Activated T-cell treated with anti-CD3 and anti-CD28 coated beads, Interleukin-2, amount 50 U/mL, for 48 hours (primary cell): Measurements from ENCODE around the gene CES1.
"Not testable (repeated sequence)": the region's sequence is repeated elsewhere in the genome, so short reads cannot be mapped to it uniquely, and the experiment has no call there.

Experiments
- DNase-seq, 2 experiments: peaks; one replicate each; pipeline ENCODE4 v3.0.0-alpha.2; 2020

The CES1 gene

GRCh38 chr16:55832773-55833691 is at the start of gene CES1:
Gene CES1, minus strand, starts transcription at chr16:55833096. Its CDS starts 41 bp downstream, at chr16:55833055.
- DNase-seq: no peak

GRCh38 chr16:55876854-55877253 is 44.0 kb upstream of the CES1 start:
- no peak for DNase-seq

- no peak for DNase-seq
These were observed 42.4 kb upstream of the CES1 start, which contains the start of gene CES5A for GRCh38 chr16:55875273-55875672. Gene CES5A, minus strand, starts transcription at chr16:55875373. Its CDS starts 152 bp downstream, at chr16:55875221.

- no peak for DNase-seq
These were observed 40.2 kb upstream of the CES1 start for GRCh38 chr16:55873122-55873521.

- DNase-seq: no peak
These were observed 39.2 kb upstream of the CES1 start for GRCh38 chr16:55872130-55872529.

- DNase-seq: no peak
These were observed 38.6 kb upstream of the CES1 start for GRCh38 chr16:55871411-55872038.

- no peak for DNase-seq
These were observed 36.1 kb upstream of the CES1 start for GRCh38 chr16:55868980-55869379.

GRCh38 chr16:55868137-55868536 is 35.2 kb upstream of the CES1 start:
- DNase-seq: no peak

- DNase-seq: no peak
These were observed 28.4 kb upstream of the CES1 start for GRCh38 chr16:55861288-55861687.

- DNase-seq: not testable (repeated sequence)
These were observed 24.8 kb upstream of the CES1 start for GRCh38 chr16:55857650-55858049.

- DNase-seq: no peak
These were observed 24.1 kb upstream of the CES1 start for GRCh38 chr16:55856950-55857349.

GRCh38 chr16:55853114-55853513 is 20.2 kb upstream of the CES1 start:
- DNase-seq: no peak

- no peak for DNase-seq
These were observed 16.6 kb upstream of the CES1 start for GRCh38 chr16:55849536-55849935.

- DNase-seq: no peak
These were observed 13.9 kb upstream of the CES1 start for GRCh38 chr16:55846598-55847346.

GRCh38 chr16:55843105-55843395 is 10.2 kb upstream of the CES1 start:
- no peak for DNase-seq

- DNase-seq: no peak
These were observed 9.6 kb upstream of the CES1 start for GRCh38 chr16:55842369-55843104.

- no peak for DNase-seq
These were observed 6.2 kb upstream of the CES1 start for GRCh38 chr16:55839115-55839514.

- DNase-seq: no peak
These were observed 3.3 kb upstream of the CES1 start for GRCh38 chr16:55836158-55836611.

GRCh38 chr16:55835581-55835980 is 2.7 kb upstream of the CES1 start:
- no peak for DNase-seq

- DNase-seq: not testable (repeated sequence)
These were observed 2.3 kb upstream of the CES1 start for GRCh38 chr16:55835173-55835572.

- DNase-seq: no peak
These were observed 1.2 kb upstream of the CES1 start for GRCh38 chr16:55834049-55834448.

GRCh38 chr16:55832425-55832772 is 497 bp downstream of the CES1 start:
- no peak for DNase-seq
